ENCODE results near the gene UMODL1. TPM values are rescaled to one million over a fixed set of nuclear protein-coding genes. Genes with fewer than 3 reads are reported as not detected.

Gene UMODL1
- total RNA-seq, 2 experiments from 2014 or later = 0.42 to 0.49 TPM

DNA sequence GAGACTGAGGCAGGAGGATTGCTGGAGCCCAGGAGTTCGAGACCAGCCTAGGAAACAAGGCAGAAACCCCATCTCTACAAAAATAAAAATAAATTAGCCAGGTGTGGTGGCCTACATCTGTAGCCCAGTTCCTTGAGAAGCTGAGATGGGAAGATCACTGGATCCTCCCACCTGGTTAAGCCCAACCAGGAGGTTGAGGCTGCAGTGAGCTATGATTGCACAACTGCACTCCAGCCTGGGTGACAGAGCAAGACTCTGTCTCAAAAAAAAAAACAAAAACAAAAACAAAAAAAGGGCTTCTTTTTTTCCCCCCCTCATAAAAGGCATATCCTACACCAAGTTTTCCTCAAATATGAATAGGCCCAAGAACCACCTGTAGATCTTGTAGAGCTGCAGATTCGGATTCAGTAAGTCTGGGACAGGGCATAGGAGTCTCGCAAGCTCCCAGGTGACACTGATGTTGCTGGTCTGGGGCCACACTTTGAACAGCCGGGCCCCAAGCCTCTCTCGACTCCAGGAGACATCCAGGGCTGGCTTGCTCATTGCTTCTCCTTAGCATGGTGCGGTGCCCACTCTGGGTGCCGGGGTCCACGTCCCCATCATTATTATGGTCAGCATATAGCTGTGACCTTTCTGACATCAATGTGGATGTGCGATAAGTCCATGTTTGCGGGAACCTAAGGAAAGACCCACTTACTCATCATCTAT lies 22.1 kb upstream of the UMODL1 start:
- Mint-ChIP-seq H3K27me3 (no peaks in the 10 kb centered on the region), H3K36me3 (ENCODE audit: low read depth) (no peaks in the 10 kb centered on the region), H3K27ac (no peak overlapping the region), H3K4me3 (no peak overlapping the region), H3K9me3 (no peaks in the 10 kb centered on the region), H3K4me1 (ENCODE audit: low read depth) (peaks cover 5% of the 10 kb centered on the region)
- ChIA-PET CTCF (no interaction called here), POLR2A (interaction anchor here (1.6 kb wide), 1 partner anchor 13 kb away, joined by 6 read pairs; no protein-coding TSS in a partner anchor)
- DNase-seq = no peak
- Histone ChIP-seq H3K9me3 (ENCODE audit: control insufficient read depth in 1 of 2, insufficient read depth in 1 of 2, low read length in 2 of 2) (no peaks in the 10 kb centered on the region), H3K27me3 (ENCODE audit: control insufficient read depth in 1 of 2, insufficient read depth in 2 of 2, low read length in 2 of 2) (no peaks in the 10 kb centered on the region), H3K27ac (ENCODE audit: low read depth in 1 of 2, low read length in 2 of 2) (no peak overlapping the region), H3K36me3 (ENCODE audit: insufficient read depth, low read length) (no peaks in the 10 kb centered on the region), H3K4me3 (ENCODE audit: low read length) (no peak overlapping the region), H3K4me1 (ENCODE audit: insufficient read depth, low read length) (peaks cover 3% of the 10 kb centered on the region)
- no peak for ATAC-seq (ENCODE audit: poor library complexity)
- TF ChIP-seq, protein P1, sequence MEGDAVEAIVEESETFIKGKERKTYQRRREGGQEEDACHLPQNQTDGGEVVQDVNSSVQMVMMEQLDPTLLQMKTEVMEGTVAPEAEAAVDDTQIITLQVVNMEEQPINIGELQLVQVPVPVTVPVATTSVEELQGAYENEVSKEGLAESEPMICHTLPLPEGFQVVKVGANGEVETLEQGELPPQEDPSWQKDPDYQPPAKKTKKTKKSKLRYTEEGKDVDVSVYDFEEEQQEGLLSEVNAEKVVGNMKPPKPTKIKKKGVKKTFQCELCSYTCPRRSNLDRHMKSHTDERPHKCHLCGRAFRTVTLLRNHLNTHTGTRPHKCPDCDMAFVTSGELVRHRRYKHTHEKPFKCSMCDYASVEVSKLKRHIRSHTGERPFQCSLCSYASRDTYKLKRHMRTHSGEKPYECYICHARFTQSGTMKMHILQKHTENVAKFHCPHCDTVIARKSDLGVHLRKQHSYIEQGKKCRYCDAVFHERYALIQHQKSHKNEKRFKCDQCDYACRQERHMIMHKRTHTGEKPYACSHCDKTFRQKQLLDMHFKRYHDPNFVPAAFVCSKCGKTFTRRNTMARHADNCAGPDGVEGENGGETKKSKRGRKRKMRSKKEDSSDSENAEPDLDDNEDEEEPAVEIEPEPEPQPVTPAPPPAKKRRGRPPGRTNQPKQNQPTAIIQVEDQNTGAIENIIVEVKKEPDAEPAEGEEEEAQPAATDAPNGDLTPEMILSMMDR (IDR thresholded peaks at IDR 0.05) = no peak
- intact Hi-C loops (cut with DNase I, micrococcal nuclease) = no loop called here

DNA sequence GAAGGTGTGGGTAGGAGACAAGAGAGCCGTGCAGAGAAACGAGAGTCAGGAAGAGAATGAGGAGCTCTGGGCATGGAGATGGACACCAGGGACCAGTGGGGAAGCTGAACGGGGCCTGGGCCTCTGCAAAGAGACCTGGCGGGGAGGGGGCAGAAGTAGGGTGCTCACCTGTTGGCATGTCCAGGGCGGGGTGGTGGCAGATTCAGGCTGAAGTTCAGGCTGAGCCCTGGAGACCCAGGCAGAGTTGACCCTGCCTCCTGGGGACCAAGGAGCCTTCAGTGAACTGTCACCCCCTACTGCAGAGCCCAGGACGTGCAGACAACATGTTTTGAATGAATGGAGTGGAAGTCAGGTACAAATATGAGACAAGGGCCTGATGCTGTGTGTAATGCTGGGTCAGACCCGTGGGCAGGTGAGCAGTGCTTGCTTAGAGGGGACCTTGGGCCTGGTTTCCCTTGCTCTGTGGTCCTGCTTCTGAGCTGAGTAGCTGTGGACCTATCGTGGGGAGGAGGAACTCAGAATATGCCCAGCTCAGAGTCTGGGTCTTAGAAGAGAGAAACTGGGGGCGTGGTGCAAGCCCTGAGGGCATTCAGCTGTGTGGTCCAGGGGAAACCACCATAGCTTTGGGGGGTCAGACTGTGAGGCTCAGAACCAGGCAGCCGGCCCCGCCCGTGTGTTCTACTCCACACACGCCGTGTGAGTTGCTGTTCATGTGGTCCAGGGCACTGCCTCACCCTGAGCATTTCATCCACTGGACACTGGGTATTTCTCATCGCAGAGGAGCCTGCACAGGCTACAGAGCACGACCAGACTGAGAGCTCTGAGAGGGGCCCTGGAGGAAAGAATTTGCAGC lies 21.3 kb upstream of the UMODL1 start:
- CTCF ChIA-PET = no interaction called here
- Histone ChIP-seq H3K9me3 (ENCODE audit: control insufficient read depth in 1 of 2, insufficient read depth in 1 of 2, low read length in 2 of 2) (no peaks in the 10 kb centered on the region), H3K4me1 (ENCODE audit: insufficient read depth, low read length) (peaks cover 3% of the 10 kb centered on the region), H3K36me3 (ENCODE audit: insufficient read depth, low read length) (no peaks in the 10 kb centered on the region), H3K27ac (ENCODE audit: low read depth in 1 of 2, low read length in 2 of 2) (no peak overlapping the region), H3K27me3 (ENCODE audit: control insufficient read depth in 1 of 2, insufficient read depth in 2 of 2, low read length in 2 of 2) (no peaks in the 10 kb centered on the region), H3K4me3 (ENCODE audit: low read length) (no peak overlapping the region)
- Mint-ChIP-seq H3K4me1 (ENCODE audit: low read depth) (peaks cover 5% of the 10 kb centered on the region), H3K4me3 (no peak overlapping the region), H3K9me3 (no peaks in the 10 kb centered on the region), H3K27me3 (no peaks in the 10 kb centered on the region), H3K27ac (no peak overlapping the region), H3K36me3 (ENCODE audit: low read depth) (no peaks in the 10 kb centered on the region)
- POLR2A ChIA-PET = interaction anchor here (1.6 kb wide), 1 partner anchor 13 kb away, joined by 6 read pairs; no protein-coding TSS in a partner anchor
- TF ChIP-seq, protein P1 (IDR thresholded peaks at IDR 0.05) = no peak
- ATAC-seq (ENCODE audit: poor library complexity) (no peak), DNase-seq (no peak)
- intact Hi-C loops (cut with DNase I, micrococcal nuclease) = no loop called here

DNA sequence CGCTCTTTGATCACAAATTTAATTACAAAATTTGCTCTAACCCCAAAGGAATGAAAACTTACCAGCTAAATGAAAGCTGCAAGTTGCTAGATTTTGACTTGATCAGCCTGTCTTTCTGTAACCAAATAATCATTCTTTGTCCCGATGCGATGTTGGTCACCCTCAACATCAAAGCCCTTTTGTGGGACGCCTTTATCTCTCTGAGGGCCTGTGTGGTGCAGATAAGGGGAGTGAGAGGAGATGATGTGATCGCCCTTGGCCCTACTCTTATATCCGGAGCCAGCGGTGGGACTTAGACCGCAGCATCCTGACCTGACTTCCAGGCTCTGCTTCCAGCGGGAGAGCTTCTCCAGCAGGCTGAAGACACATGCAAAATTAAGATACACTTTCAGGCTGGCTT lies 19.3 kb upstream of the UMODL1 start:
- H3K4me1 Mint-ChIP-seq (ENCODE audit: low read depth) = peaks cover 13% of the 10 kb centered on the region
- no peaks in the 10 kb centered on the region for H3K27me3 ChIP-seq (ENCODE audit: control insufficient read depth in 1 of 2, insufficient read depth in 2 of 2, low read length in 2 of 2)
- ATAC-seq (ENCODE audit: poor library complexity) = no peak
- H3K27ac ChIP-seq (ENCODE audit: low read depth in 1 of 2, low read length in 2 of 2) = no peak overlapping the region
- H3K4me3 Mint-ChIP-seq = no peak overlapping the region
- intact Hi-C loops (cut with DNase I, micrococcal nuclease) = no loop called here
- H3K4me3 ChIP-seq (ENCODE audit: low read length) = no peak overlapping the region
- no peak for DNase-seq
- TF ChIP-seq, protein P1 (IDR thresholded peaks at IDR 0.05) = no peak
- peaks cover 3% of the 10 kb centered on the region for H3K4me1 ChIP-seq (ENCODE audit: insufficient read depth, low read length)
- H3K36me3 Mint-ChIP-seq (ENCODE audit: low read depth) = no peaks in the 10 kb centered on the region
- H3K9me3 ChIP-seq (ENCODE audit: control insufficient read depth in 1 of 2, insufficient read depth in 1 of 2, low read length in 2 of 2) = no peaks in the 10 kb centered on the region
- H3K27me3 Mint-ChIP-seq = no peaks in the 10 kb centered on the region
- no peaks in the 10 kb centered on the region for H3K36me3 ChIP-seq (ENCODE audit: insufficient read depth, low read length)
- POLR2A ChIA-PET = no interaction called here
- no peaks in the 10 kb centered on the region for H3K9me3 Mint-ChIP-seq
- no peak overlapping the region for H3K27ac Mint-ChIP-seq
- CTCF ChIA-PET = no interaction called here

All from CD4-positive, alpha-beta T cell (primary cell).